ENCODE data around the gene ATAT1.

Gene ATAT1

GRCh38 chr6:30626484-30627366 is at the start of gene ATAT1:
Gene ATAT1 (plus strand): TSS chr6:30626874.
- peak; percentile 90 for DNase-seq

GRCh38 chr6:30578051-30578450 is 48.6 kb upstream of the ATAT1 start:
- DNase-seq, result no peak

GRCh38 chr6:30583921-30584320 is 42.8 kb upstream of the ATAT1 start:
- DNase-seq, result no peak

GRCh38 chr6:30589754-30590358 is 36.8 kb upstream of the ATAT1 start:
- DNase-seq, result no peak

GRCh38 chr6:30590509-30590908 is 36.2 kb upstream of the ATAT1 start:
- no peak for DNase-seq

- no peak for DNase-seq
These were observed 35.7 kb upstream of the ATAT1 start for GRCh38 chr6:30591008-30591407.

- DNase-seq, result no peak
These were observed 34.4 kb upstream of the ATAT1 start for GRCh38 chr6:30592287-30592686.

GRCh38 chr6:30597315-30598144 is 29.1 kb upstream of the ATAT1 start:
- DNase-seq, result peak; percentile 79

- DNase-seq, result no peak
These were observed 27.6 kb upstream of the ATAT1 start for GRCh38 chr6:30598912-30599624.

- DNase-seq, result no peak
These were observed 26.9 kb upstream of the ATAT1 start for GRCh38 chr6:30599625-30600324.

- no peak for DNase-seq
These were observed 26.2 kb upstream of the ATAT1 start for GRCh38 chr6:30600451-30600961.

GRCh38 chr6:30601436-30601814 is 25.2 kb upstream of the ATAT1 start:
- no peak for DNase-seq

- DNase-seq, result no peak
These were observed 24.6 kb upstream of the ATAT1 start for GRCh38 chr6:30601815-30602641.

- DNase-seq, result no peak
These were observed 22.7 kb upstream of the ATAT1 start for GRCh38 chr6:30603961-30604360.

GRCh38 chr6:30610065-30610464 is 16.6 kb upstream of the ATAT1 start:
- no peak for DNase-seq

GRCh38 chr6:30611150-30611855 is 15.4 kb upstream of the ATAT1 start:
- no peak for DNase-seq

GRCh38 chr6:30611856-30612194 is 14.8 kb upstream of the ATAT1 start:
- DNase-seq, result no peak

GRCh38 chr6:30612213-30612612 is 14.5 kb upstream of the ATAT1 start:
- no peak for DNase-seq

- no peak for DNase-seq
These were observed 13.9 kb upstream of the ATAT1 start for GRCh38 chr6:30612687-30613248.
